ENCODE measurements around the gene OR10H1.
"Not testable (repeated sequence)": the region's sequence is repeated elsewhere in the genome, so short reads cannot be mapped to it uniquely, and the experiment has no call there.

OR10H1 gene

GRCh38 chr19:15815306-15815705, at the start of gene OR10H1:
TSS of gene OR10H1 (minus strand) at chr19:15815664. CDS start at chr19:15808037, 7,627 bp downstream.
- no peak for DNase-seq

GRCh38 chr19:15864824-15865223, 49.4 kb upstream of the OR10H1 start:
- no peak for DNase-seq

GRCh38 chr19:15863272-15863671, 47.8 kb upstream of the OR10H1 start:
- no peak for DNase-seq

- DNase-seq = no peak
These were observed 47.0 kb upstream of the OR10H1 start for GRCh38 chr19:15862444-15862843.

- DNase-seq = no peak
These were observed 45.1 kb upstream of the OR10H1 start for GRCh38 chr19:15860522-15860921.

GRCh38 chr19:15859187-15859586, 43.7 kb upstream of the OR10H1 start:
- DNase-seq = no peak

GRCh38 chr19:15850385-15850784, 34.9 kb upstream of the OR10H1 start:
- no peak for DNase-seq

- no peak for DNase-seq
These were observed 31.5 kb upstream of the OR10H1 start for GRCh38 chr19:15846923-15847322.

GRCh38 chr19:15843894-15844222, 28.4 kb upstream of the OR10H1 start:
- not testable (repeated sequence) for DNase-seq

GRCh38 chr19:15843203-15843893, 27.9 kb upstream of the OR10H1 start:
- no peak for DNase-seq

GRCh38 chr19:15841875-15842569, 26.6 kb upstream of the OR10H1 start:
- DNase-seq = no peak

GRCh38 chr19:15840833-15841232, 25.4 kb upstream of the OR10H1 start:
- no peak for DNase-seq

- DNase-seq = not testable (repeated sequence)
These were observed 24.4 kb upstream of the OR10H1 start for GRCh38 chr19:15839888-15840287.

- no peak for DNase-seq
These were observed 22.9 kb upstream of the OR10H1 start for GRCh38 chr19:15838351-15838750.

GRCh38 chr19:15837221-15837731, 21.8 kb upstream of the OR10H1 start:
- no peak for DNase-seq

- peak; percentile 32 for DNase-seq
These were observed 21.1 kb upstream of the OR10H1 start for GRCh38 chr19:15836330-15837220.

- DNase-seq = not testable (repeated sequence)
These were observed 20.3 kb upstream of the OR10H1 start for GRCh38 chr19:15835565-15836329.

- DNase-seq = not testable (repeated sequence)
These were observed 18.8 kb upstream of the OR10H1 start for GRCh38 chr19:15834232-15834631.

GRCh38 chr19:15831626-15832025, 16.2 kb upstream of the OR10H1 start:
- DNase-seq = no peak

- DNase-seq = no peak
These were observed 14.3 kb upstream of the OR10H1 start for GRCh38 chr19:15829786-15830185.

- DNase-seq = no peak
These were observed 13.8 kb upstream of the OR10H1 start for GRCh38 chr19:15829306-15829698.

GRCh38 chr19:15828611-15829305, 13.3 kb upstream of the OR10H1 start:
- DNase-seq = not testable (repeated sequence)
